GM18526 (cell line): Measurements from ENCODE around the gene SREBF1.
A peak's percentile ranks its signal among the peaks of the same experiment; 100 is the strongest.

Experiments used
- POLR2A ChIP-seq: IDR thresholded peaks from 3 replicates; pipeline ENCODE4 v1.6.1; 2011; ENCODE audit not compliant: insufficient read length; ENCODE audit errors: extremely low read depth

Gene SREBF1

GRCh38 chr17:17837966-17838962 is 1.5 kb upstream of the SREBF1 start:
- no peak for TF ChIP-seq POLR2A

DNA sequence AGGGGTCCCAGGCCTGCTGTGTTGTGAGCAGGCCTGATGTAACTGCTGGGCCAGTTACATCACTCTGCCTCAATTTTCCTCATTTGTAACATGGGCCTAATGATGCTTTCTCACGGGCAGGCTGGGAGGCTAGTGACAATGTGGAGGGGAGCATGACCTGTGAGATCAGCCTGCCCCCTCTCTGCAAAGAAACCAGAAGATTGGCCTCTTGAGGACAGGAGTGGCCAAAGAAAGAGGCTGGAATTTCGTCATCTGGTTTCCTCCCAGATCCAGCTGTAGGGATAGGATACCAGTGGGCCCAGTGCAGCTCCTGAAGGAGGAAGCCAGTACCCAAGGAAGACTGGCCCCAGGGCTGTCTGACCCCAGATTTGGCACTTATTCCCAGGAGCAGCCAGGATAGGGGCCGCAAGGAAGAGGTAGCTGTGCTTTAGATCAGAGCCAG is 615 bp upstream of the SREBF1 start:
- TF ChIP-seq POLR2A: no peak

DNA sequence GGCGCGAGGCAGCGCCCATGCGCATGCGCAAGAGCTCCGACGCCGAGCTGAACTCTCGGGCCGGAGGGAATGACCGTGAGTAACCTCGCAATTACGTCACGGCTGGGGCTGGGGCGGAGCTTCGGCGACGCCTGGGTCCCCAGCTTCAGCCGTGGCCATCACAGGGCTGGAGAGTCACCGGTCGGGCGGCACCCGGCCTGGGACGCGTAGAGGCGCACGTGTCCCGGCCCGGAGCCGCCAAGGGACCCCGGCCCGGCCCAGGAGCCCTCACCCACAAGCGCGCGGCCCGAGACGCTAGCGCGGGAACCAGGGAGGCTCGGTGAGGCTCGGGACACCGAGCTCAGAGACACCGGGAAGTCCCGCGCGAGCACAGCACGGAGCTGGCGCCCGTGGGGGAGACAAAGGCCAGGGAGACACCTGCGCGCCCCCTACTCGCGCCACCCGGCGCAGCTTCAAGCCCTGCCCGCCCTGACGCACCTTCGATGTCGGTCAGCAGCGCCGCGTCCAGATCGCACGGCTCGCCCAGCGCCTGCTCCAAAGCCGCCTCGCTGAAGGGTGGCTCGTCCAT is 452 bp downstream of the SREBF1 start:
- TF ChIP-seq POLR2A: peak; percentile 90

DNA sequence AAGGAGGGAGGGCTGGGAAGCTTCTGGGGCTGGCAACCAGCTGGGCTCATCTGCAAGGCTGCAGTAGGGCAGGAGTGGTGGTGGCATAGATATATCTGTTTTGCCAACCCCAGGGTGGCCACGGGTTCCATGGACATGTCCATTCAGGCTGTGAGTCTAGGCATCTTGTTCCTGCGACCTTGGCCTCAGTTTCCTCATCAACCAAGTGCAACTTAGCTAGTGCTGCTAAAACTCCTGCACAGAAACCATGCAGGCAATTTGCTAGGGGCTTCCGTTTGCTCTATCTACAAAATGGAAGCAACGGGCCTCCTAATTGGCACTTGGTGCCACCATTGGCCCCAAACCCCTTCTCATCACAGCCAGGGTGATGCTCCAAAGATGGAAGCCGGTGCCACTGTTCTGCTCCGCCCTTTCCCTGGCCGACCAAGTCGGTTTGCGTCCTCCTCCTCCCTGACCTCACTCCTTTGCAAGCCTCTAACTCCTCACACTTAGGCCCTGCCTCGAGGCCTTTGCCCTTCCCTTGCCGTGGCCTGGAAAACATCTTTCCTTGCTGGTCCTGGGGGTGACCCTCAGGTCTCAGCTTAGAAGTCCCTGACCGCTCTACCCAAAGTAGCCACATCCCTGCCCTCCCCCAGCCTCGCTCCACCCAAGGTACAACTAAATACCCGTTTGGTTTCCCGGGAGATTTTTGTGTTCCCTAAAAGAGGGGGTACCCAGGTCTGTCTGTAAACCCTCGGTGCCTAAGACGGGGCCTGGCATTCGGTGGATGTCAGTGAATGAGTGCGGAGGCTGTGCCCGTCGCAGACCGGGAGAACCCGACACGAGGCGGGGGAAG is 1.2 kb downstream of the SREBF1 start:
- no peak for TF ChIP-seq POLR2A

GRCh38 chr17:17834974-17835373 is 1.8 kb downstream of the SREBF1 start:
- TF ChIP-seq POLR2A: no peak

DNA sequence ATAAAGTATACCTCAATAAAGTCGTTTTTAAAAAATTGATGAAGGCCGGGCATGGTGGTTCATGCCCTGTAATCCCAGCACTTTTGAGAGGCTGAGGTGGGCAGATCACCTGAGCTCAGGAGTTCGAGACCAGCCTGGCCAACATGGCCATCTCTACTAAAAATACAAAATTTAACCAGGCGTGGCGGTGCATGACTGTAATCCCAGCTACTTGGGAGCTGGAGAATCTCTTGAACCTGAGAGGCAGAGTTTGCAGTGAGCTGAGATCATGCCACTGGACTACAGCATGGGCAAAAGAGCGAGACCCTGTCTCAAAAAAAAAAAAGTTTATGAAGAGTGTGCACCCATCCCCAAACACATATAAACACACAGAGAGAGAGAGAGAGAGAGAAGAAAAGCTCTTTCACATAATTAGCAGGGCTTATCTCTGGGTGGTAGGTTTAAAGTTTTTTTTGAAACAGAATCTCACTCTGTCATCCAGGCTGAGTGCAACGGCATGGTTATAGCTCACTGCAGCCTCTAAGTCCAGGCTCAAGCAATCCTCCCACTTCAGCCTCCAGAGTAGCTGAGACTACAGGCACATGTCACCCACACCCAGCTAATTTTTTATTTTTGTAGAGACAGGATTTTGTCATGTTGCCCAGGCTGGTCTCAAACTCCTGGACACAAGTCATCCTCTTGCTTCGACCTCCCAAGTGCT is 3.0 kb downstream of the SREBF1 start:
- TF ChIP-seq POLR2A: no peak

DNA sequence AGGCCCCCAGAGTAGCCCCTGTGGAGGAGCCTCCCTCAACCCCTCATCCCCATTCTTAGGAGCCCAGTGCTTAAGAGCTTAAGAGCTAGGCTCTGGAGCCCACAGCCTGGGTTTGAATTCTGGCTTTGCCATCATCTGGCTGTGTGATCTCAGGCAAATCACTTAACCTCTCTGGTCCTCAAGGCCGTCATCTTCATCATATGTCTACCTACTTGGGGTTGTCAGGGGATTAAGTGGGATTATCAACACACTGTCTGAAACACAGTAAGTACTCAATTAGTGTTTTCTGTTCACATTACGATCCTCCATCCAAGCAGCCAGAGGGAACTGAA is 4.8 kb downstream of the SREBF1 start:
- TF ChIP-seq POLR2A: no peak

- TF ChIP-seq POLR2A: no peak
These were observed 5.4 kb downstream of the SREBF1 start for GRCh38 chr17:17831208-17832031.

DNA sequence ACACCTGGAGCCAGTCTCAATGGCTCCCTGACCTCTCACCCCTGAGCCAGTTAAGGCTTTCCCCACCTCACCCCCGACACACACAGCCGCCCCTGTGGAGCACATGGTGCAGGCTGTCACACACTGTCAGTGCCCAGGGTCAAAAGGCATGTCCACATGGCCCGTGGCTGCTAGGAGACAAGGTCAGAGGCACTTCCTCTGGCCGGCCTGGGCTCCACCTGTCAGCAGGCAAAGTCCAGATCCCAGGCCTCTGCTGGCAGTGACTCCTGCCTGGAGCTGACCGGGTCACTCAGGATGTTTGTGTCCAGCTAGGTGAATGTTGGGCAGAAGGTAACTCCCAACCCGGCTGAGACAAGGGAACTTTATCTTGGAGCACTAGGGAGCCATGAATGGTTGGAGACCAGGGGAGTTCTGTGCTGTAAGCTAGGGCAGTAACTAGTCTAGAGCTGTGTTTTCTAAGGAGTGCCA is 6.0 kb downstream of the SREBF1 start:
- TF ChIP-seq POLR2A: no peak

- TF ChIP-seq POLR2A: no peak
These were observed 6.6 kb downstream of the SREBF1 start for GRCh38 chr17:17830269-17830567.

DNA sequence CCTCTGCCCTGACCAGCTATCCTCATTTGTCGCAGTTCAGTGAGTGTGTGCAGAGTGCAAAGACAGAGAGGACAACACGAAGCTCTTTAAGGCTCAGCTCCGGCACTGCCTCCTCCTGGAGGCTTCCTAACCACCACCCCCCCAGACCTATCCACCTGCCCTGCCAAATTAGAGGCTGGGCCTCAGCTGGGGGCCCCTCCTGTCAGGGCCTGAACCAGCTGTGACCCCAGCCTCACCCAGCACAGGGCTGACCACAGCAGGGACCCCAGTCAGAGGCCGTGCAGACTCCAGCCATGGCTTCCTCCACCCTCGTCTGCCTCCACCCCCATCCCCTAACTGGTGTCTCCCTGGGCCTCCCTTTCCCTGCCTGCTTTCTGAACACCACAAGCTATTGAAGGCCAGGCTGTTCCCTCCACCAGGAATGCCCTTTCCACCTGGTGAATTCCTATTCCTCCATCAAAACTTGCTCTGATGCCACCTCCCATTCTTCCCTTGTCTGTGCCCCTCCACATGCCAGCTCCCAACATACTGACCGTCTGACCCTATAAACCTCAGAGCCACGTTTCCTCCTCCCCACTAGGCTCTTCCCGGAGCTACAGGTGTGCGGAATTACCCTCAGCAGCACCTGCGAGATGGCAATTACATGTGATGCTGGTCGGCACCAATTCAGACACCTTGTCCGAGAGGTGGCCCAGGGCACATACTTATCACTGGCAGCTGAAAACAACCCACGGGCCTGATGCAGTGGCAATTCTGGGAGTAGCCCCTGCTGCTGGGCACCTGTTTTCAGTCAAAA is 8.8 kb downstream of the SREBF1 start:
- no peak for TF ChIP-seq POLR2A

DNA sequence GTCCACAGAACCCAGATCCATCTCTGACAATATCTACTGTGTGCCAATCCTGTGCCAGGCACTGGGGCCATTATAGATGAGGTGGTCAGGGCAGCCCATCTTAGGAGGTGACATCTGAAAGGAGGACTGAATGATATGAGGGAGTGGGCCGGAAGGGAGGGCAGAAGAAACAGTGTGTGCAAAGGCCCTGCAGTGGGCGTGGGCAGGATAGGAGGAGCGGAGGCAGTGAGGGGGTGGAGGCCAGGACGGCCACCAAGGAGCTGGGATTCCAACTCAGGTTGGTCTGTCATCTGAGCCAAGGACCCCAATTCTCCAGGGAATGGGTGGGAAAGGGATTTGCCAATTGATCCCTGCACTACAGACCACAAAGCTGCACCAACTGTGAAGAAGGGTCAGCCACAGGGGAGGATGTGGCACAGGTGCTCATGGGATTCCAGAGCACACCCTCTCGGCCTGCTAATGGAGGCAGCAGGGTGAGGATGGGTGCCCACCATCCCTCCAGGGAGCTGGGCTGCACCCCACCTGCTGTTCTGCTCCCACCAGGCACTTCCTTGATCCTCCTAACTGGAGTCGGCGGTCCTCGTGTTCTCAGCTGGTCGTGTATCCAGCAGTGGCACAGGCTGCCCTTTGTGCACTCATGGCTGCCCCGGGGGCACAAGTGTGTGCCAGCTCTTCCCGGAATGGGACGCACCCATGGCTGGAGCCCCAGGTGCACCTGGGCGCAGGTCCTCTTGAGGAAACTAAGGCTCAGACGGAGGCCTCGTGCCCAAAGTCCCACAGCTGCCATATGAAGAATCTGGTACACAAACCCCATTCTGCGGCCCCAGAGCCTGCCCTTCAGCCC is 9.6 kb downstream of the SREBF1 start:
- no peak for TF ChIP-seq POLR2A

GRCh38 chr17:17826342-17826713 is 10.5 kb downstream of the SREBF1 start:
- no peak for TF ChIP-seq POLR2A
